Mucosa of rectum (tissue), 2 donors: Measurements from ENCODE around the gene WBP2.

Source experiments
- H3K27ac ChIP-seq, 2 donors: one replicate each; pipeline ENCODE4 v1.7.0; 2013; ENCODE audit warnings: inconsistent platforms in 2 of 2, low read depth in 2 of 2, low read length in 2 of 2
- H3K27me3 ChIP-seq, 2 donors: one replicate each; pipeline ENCODE4 v1.7.0; 2013; ENCODE audit warnings: low read length in 2 of 2; ENCODE audit not compliant: control insufficient read depth in 2 of 2, insufficient read depth in 2 of 2
- H3K36me3 ChIP-seq, 2 donors: one replicate each; pipeline ENCODE4 v1.7.0; 2013; ENCODE audit warnings: low read length in 2 of 2; ENCODE audit not compliant: control insufficient read depth in 2 of 2, insufficient read depth in 2 of 2
- H3K4me1 ChIP-seq, 2 donors: one replicate each; pipeline ENCODE4 v1.7.0; 2013; ENCODE audit warnings: low read length in 2 of 2, mild to moderate bottlenecking in 1 of 2; ENCODE audit not compliant: control insufficient read depth in 2 of 2, insufficient read depth in 2 of 2
- H3K4me3 ChIP-seq, 2 donors: one replicate each; pipeline ENCODE4 v1.7.0; 2013; ENCODE audit warnings: low read length in 2 of 2
- H3K9ac ChIP-seq, 2 donors: one replicate each; pipeline ENCODE4 v1.7.0; 2013; ENCODE audit warnings: low read length in 2 of 2, low read depth in 1 of 2, mild to moderate bottlenecking in 1 of 2
- H3K9me3 ChIP-seq, 2 donors: one replicate each; pipeline ENCODE4 v1.7.0; 2013; ENCODE audit warnings: low read length in 2 of 2; ENCODE audit not compliant: control insufficient read depth in 2 of 2
- donor health status: healthy.
- donor health status: Normal muscosa, but diverticular disease.

Gene WBP2

GRCh38 chr17:75844530-75845057, 10.5 kb downstream of the WBP2 start:
- Histone ChIP-seq H3K9ac (peak overlapping the region; percentile 75 to 76), H3K4me1 (peaks cover 18 to 35% of the 10 kb centered on the region in 2 donors), H3K27ac (peak overlapping the region; percentile 86 to 87), H3K4me3 (peak overlapping the region; percentile 58 to 68), H3K27me3 (no peaks in the 10 kb centered on the region), H3K36me3 (peaks cover 29 to 33% of the 10 kb centered on the region in 2 donors), H3K9me3 (no peaks in the 10 kb centered on the region)

- no peaks in the 10 kb centered on the region for H3K9me3 ChIP-seq
- peak within 1 kb of the TSS; percentile 86 to 87 for H3K27ac ChIP-seq
- peaks cover 18 to 35% of the 10 kb centered on the region in 2 donors for H3K4me1 ChIP-seq
- H3K27me3 ChIP-seq = no peaks in the 10 kb centered on the region
- peak within 1 kb of the TSS; percentile 58 to 68 for H3K4me3 ChIP-seq
- H3K9ac ChIP-seq = peak within 1 kb of the TSS; percentile 75 to 76
- peaks cover 22 to 25% of the 10 kb centered on the region in 2 donors for H3K36me3 ChIP-seq
Measured at GRCh38 chr17:75843577-75844529, 11.3 kb downstream of the WBP2 start, which contains the start of gene UNC13D. TSS of gene UNC13D (minus strand) at chr17:75844404. CDS start at chr17:75844337, 67 bp downstream.

- H3K27ac ChIP-seq = peak overlapping the region; percentile 86 to 87
- H3K36me3 ChIP-seq = peaks cover 17 to 20% of the 10 kb centered on the region in 2 donors
- peaks cover 18 to 35% of the 10 kb centered on the region in 2 donors for H3K4me1 ChIP-seq
- peak overlapping the region; percentile 4 to 68 for H3K4me3 ChIP-seq
- no peaks in the 10 kb centered on the region for H3K27me3 ChIP-seq
- no peaks in the 10 kb centered on the region for H3K9me3 ChIP-seq
- H3K9ac ChIP-seq = peak overlapping the region; percentile 56 to 65
Measured at GRCh38 chr17:75842963-75843576, 12.1 kb downstream of the WBP2 start.

GRCh38 chr17:75842411-75842810, 12.7 kb downstream of the WBP2 start:
- Histone ChIP-seq H3K27ac (no peak overlapping the region), H3K36me3 (peaks cover 12 to 14% of the 10 kb centered on the region in 2 donors), H3K4me1 (peaks cover 18 to 34% of the 10 kb centered on the region in 2 donors)

GRCh38 chr17:75840799-75841164, 14.4 kb downstream of the WBP2 start:
- Histone ChIP-seq H3K36me3 (peaks cover 3 to 4% of the 10 kb centered on the region in 2 donors), H3K4me3 (no peak overlapping the region)

More at GRCh38 chr17:75842411-75842810, 12.7 kb downstream of the WBP2 start:
- no peak overlapping the region for H3K4me3 ChIP-seq
- no peaks in the 10 kb centered on the region for H3K27me3 ChIP-seq
- H3K9me3 ChIP-seq = no peaks in the 10 kb centered on the region
- H3K9ac ChIP-seq = no peak overlapping the region

GRCh38 chr17:75839942-75840798, 15.0 kb downstream of the WBP2 start:
- Histone ChIP-seq H3K9me3 (no peaks in the 10 kb centered on the region), H3K4me1 (peaks cover 7 to 13% of the 10 kb centered on the region in 2 donors), H3K36me3 (peaks cover 4 to 6% of the 10 kb centered on the region in 2 donors), H3K27ac (no peak overlapping the region), H3K27me3 (no peaks in the 10 kb centered on the region), H3K9ac (no peak overlapping the region), H3K4me3 (no peak overlapping the region)

More at GRCh38 chr17:75840799-75841164, 14.4 kb downstream of the WBP2 start:
- no peaks in the 10 kb centered on the region for H3K27me3 ChIP-seq
- H3K9ac ChIP-seq = no peak overlapping the region
- H3K27ac ChIP-seq = no peak overlapping the region
- peaks cover 13 to 19% of the 10 kb centered on the region in 2 donors for H3K4me1 ChIP-seq
- no peaks in the 10 kb centered on the region for H3K9me3 ChIP-seq

GRCh38 chr17:75838410-75838809, 16.7 kb downstream of the WBP2 start:
- no peaks in the 10 kb centered on the region for H3K27me3 ChIP-seq
- peaks cover 4 to 14% of the 10 kb centered on the region in 2 donors for H3K36me3 ChIP-seq
- no peaks in the 10 kb centered on the region for H3K9me3 ChIP-seq

GRCh38 chr17:75837899-75838298, 17.2 kb downstream of the WBP2 start:
- no peak overlapping the region for H3K4me3 ChIP-seq
- peaks cover 4 to 16% of the 10 kb centered on the region in 2 donors for H3K36me3 ChIP-seq
- peaks cover 4 to 10% of the 10 kb centered on the region in 2 donors for H3K4me1 ChIP-seq
- H3K9me3 ChIP-seq = no peaks in the 10 kb centered on the region
- no peak overlapping the region for H3K9ac ChIP-seq
- H3K27ac ChIP-seq = no peak overlapping the region
- H3K27me3 ChIP-seq = no peaks in the 10 kb centered on the region

More at GRCh38 chr17:75838410-75838809, 16.7 kb downstream of the WBP2 start:
- Histone ChIP-seq H3K27ac (no peak overlapping the region), H3K4me1 (peaks cover 4 to 6% of the 10 kb centered on the region in 2 donors), H3K9ac (no peak overlapping the region), H3K4me3 (no peak overlapping the region)

GRCh38 chr17:75836605-75837004, 18.5 kb downstream of the WBP2 start:
- Histone ChIP-seq H3K9ac (no peak overlapping the region), H3K36me3 (peaks cover 4 to 16% of the 10 kb centered on the region in 2 donors), H3K27me3 (no peaks in the 10 kb centered on the region), H3K27ac (no peak overlapping the region), H3K4me3 (no peak overlapping the region), H3K4me1 (peaks cover 4 to 13% of the 10 kb centered on the region in 2 donors), H3K9me3 (no peaks in the 10 kb centered on the region)
